ENCODE measurements around the gene STARD13. TPM values are rescaled to one million over a fixed set of nuclear protein-coding genes. Genes with fewer than 3 reads are reported as not detected.

The STARD13 gene
- total RNA-seq, 1 experiment from 2014 or later = 4.1 TPM

DNA sequence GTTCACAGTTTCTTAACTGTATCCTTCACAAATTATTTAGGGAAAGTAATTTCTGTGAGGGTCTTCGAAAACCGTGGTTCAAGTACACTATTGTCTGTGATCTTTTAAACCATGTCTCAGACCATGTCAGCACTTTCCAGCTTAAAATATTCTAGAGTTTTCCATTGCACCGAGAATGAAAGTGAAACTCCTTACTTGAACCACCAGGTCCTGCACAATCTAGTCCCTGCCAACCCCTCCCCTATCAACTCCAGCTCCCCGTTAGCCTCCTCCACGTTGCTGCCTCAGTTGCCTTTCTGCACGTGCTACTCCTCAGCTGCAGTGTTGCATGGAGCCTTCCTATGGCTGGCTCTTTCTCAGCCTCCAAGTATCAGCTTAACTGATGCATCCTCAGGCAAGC lies 7.2 kb upstream of the STARD13 start:
- no peaks in the 10 kb centered on the region for H3K79me2 ChIP-seq (ENCODE audit: insufficient read depth, low read length)
- intact Hi-C loops (cut with micrococcal nuclease) = no loop called here
- no peaks in the 10 kb centered on the region for H3K36me3 ChIP-seq (ENCODE audit: control insufficient read depth in 1 of 2, insufficient read depth in 2 of 2, low read length in 2 of 2)
- H3K9ac ChIP-seq (ENCODE audit: low read length) = no peak overlapping the region
- no peak overlapping the region for H2AFZ ChIP-seq (ENCODE audit: low read depth, low read length, poor library complexity, severe bottlenecking)
- no peaks in the 10 kb centered on the region for H4K20me1 ChIP-seq (ENCODE audit: insufficient read depth)
- no peaks in the 10 kb centered on the region for H3K9me3 ChIP-seq (ENCODE audit: control insufficient read depth in 1 of 2, insufficient read depth in 1 of 2, low read depth in 1 of 2, low read length in 2 of 2)
- no peak for ATAC-seq
- ChIA-PET RAD21 (ENCODE audit: low non-redundant PET in 1 of 2, low total read pairs in 2 of 2, uncharacterized antibody in 2 of 2, unreplicated experiment in 2 of 2) (no interaction called here), POLR2A (no interaction called here), CTCF (no interaction called here)
- H3K4me2 ChIP-seq (ENCODE audit: low read length) = no peak overlapping the region
- H3K9me2 ChIP-seq (ENCODE audit: insufficient read depth) = no peaks in the 10 kb centered on the region
- no peak for TF ChIP-seq SIN3A (IDR thresholded peaks at IDR 0.05; ENCODE audit: low read depth)
- TF ChIP-seq YY1 (IDR thresholded peaks at IDR 0.05; ENCODE audit: extremely low read depth, insufficient replicate concordance, low read depth, low read length) = no peak
- TF ChIP-seq RAD21 (IDR thresholded peaks at IDR 0.05; ENCODE audit: low read depth) = no peak
- TF ChIP-seq CEBPB (IDR thresholded peaks at IDR 0.05; ENCODE audit: low read depth) = no peak
- no peak for TF ChIP-seq ELF1 (IDR thresholded peaks at IDR 0.05; ENCODE audit: borderline replicate concordance, low read depth)
- TF ChIP-seq, protein P1, sequence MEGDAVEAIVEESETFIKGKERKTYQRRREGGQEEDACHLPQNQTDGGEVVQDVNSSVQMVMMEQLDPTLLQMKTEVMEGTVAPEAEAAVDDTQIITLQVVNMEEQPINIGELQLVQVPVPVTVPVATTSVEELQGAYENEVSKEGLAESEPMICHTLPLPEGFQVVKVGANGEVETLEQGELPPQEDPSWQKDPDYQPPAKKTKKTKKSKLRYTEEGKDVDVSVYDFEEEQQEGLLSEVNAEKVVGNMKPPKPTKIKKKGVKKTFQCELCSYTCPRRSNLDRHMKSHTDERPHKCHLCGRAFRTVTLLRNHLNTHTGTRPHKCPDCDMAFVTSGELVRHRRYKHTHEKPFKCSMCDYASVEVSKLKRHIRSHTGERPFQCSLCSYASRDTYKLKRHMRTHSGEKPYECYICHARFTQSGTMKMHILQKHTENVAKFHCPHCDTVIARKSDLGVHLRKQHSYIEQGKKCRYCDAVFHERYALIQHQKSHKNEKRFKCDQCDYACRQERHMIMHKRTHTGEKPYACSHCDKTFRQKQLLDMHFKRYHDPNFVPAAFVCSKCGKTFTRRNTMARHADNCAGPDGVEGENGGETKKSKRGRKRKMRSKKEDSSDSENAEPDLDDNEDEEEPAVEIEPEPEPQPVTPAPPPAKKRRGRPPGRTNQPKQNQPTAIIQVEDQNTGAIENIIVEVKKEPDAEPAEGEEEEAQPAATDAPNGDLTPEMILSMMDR (IDR thresholded peaks at IDR 0.05 in 2 of 3, conservative IDR thresholded peaks at IDR 0.05 in 1 of 3; ENCODE audit: borderline replicate concordance in 1 of 3, insufficient read depth in 1 of 3, low read depth in 2 of 3, low read length in 2 of 3) = no peak
- no peak for TF ChIP-seq FOSL1 (IDR thresholded peaks at IDR 0.05; ENCODE audit: low read depth)
- TF ChIP-seq, protein P2, sequence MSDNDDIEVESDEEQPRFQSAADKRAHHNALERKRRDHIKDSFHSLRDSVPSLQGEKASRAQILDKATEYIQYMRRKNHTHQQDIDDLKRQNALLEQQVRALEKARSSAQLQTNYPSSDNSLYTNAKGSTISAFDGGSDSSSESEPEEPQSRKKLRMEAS (IDR thresholded peaks at IDR 0.05) = no peak
- TF ChIP-seq ZNF274 (IDR thresholded peaks at IDR 0.05; ENCODE audit: low read depth, low read length) = no peak
- TF ChIP-seq, protein P3, sequence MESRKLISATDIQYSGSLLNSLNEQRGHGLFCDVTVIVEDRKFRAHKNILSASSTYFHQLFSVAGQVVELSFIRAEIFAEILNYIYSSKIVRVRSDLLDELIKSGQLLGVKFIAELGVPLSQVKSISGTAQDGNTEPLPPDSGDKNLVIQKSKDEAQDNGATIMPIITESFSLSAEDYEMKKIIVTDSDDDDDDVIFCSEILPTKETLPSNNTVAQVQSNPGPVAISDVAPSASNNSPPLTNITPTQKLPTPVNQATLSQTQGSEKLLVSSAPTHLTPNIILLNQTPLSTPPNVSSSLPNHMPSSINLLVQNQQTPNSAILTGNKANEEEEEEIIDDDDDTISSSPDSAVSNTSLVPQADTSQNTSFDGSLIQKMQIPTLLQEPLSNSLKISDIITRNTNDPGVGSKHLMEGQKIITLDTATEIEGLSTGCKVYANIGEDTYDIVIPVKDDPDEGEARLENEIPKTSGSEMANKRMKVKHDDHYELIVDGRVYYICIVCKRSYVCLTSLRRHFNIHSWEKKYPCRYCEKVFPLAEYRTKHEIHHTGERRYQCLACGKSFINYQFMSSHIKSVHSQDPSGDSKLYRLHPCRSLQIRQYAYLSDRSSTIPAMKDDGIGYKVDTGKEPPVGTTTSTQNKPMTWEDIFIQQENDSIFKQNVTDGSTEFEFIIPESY (IDR thresholded peaks at IDR 0.05; ENCODE audit: extremely low read depth, insufficient replicate concordance, low read length) = no peak
- no peak for TF ChIP-seq EGR1 (IDR thresholded peaks at IDR 0.05; ENCODE audit: low read depth)
- TF ChIP-seq CBX3 (IDR thresholded peaks at IDR 0.05; ENCODE audit: low read depth) = no peak
- no peak for TF ChIP-seq POLR2A (IDR thresholded peaks at IDR 0.05; ENCODE audit: borderline replicate concordance, extremely low read depth, insufficient read depth, insufficient read length)
- TF ChIP-seq ZFX (IDR thresholded peaks at IDR 0.05) = no peak
- no TSS peak for BruUV-seq (replicated peaks)
- H3K27me3 ChIP-seq (ENCODE audit: insufficient read depth, low read length) = no peaks in the 10 kb centered on the region
- DNase-seq (ENCODE audit: low read depth, low spot score) = no peak
- no peak overlapping the region for H3K4me3 ChIP-seq (replicated peaks in 1 of 2; ENCODE audit: low read depth in 1 of 2, low read length in 2 of 2)
- no peaks in the 10 kb centered on the region for H3K4me1 ChIP-seq (ENCODE audit: control insufficient read depth in 1 of 2, insufficient read depth in 2 of 2, low read length in 2 of 2)
- H3K27ac ChIP-seq (ENCODE audit: low read depth, low read length) = no peak overlapping the region
